Activated T-cell treated with anti-CD3 and anti-CD28 coated beads for 24 hours (primary cell): Measurements from ENCODE around the gene RPL13A.
"Not testable (repeated sequence)": the region's sequence is repeated elsewhere in the genome, so short reads cannot be mapped to it uniquely, and the experiment has no call there.

Source experiments
- DNase-seq: peaks from one replicate; pipeline ENCODE4 v3.0.0-alpha.2; 2020; ENCODE audit warnings: low read depth

Gene RPL13A

GRCh38 chr19:49487277-49488045 is at the start of gene RPL13A:
TSS of gene RPL13A (plus strand) at chr19:49487608. CDS start at chr19:49487630, 22 bp downstream.
- peak; percentile 100 for DNase-seq

GRCh38 chr19:49438261-49438660 is 49.1 kb upstream of the RPL13A start:
- no peak for DNase-seq

- DNase-seq, result no peak
Measured at GRCh38 chr19:49439836-49440235, 47.6 kb upstream of the RPL13A start.

- no peak for DNase-seq
Measured at GRCh38 chr19:49440439-49441209, 46.8 kb upstream of the RPL13A start.

- no peak for DNase-seq
Measured at GRCh38 chr19:49441210-49441959, 46.0 kb upstream of the RPL13A start, which contains the start of gene SLC17A7. TSS of gene SLC17A7 (minus strand) at chr19:49441527. CDS start at chr19:49441379, 148 bp downstream.

- no peak for DNase-seq
Measured at GRCh38 chr19:49441960-49442350, 45.5 kb upstream of the RPL13A start.

GRCh38 chr19:49442354-49442753 is 45.1 kb upstream of the RPL13A start:
- no peak for DNase-seq

- no peak for DNase-seq
Measured at GRCh38 chr19:49442771-49443365, 44.5 kb upstream of the RPL13A start.

- peak; percentile 88 for DNase-seq
Measured at GRCh38 chr19:49443366-49444099, 43.9 kb upstream of the RPL13A start.

- DNase-seq, result not testable (repeated sequence)
Measured at GRCh38 chr19:49444100-49444700, 43.2 kb upstream of the RPL13A start.

- DNase-seq, result no peak
Measured at GRCh38 chr19:49445997-49446396, 41.4 kb upstream of the RPL13A start.

GRCh38 chr19:49447485-49448431 is 39.6 kb upstream of the RPL13A start:
- no peak for DNase-seq

- no peak for DNase-seq
Measured at GRCh38 chr19:49448432-49448786, 39.0 kb upstream of the RPL13A start.

- DNase-seq, result no peak
Measured at GRCh38 chr19:49450405-49450804, 37.0 kb upstream of the RPL13A start.

- peak; percentile 94 for DNase-seq
Measured at GRCh38 chr19:49451430-49452181, 35.8 kb upstream of the RPL13A start, which contains the start of gene PIH1D1. TSS of gene PIH1D1 (minus strand) at chr19:49451814. CDS start at chr19:49451574, 240 bp downstream.

GRCh38 chr19:49453013-49453756 is 34.2 kb upstream of the RPL13A start, which contains the start of gene ALDH16A1:
TSS of gene ALDH16A1 (plus strand) at chr19:49453225. CDS start at chr19:49453332, 107 bp downstream.
- DNase-seq, result peak; percentile 96

GRCh38 chr19:49453757-49454240 is 33.6 kb upstream of the RPL13A start:
- DNase-seq, result no peak

- no peak for DNase-seq
Measured at GRCh38 chr19:49455773-49456172, 31.6 kb upstream of the RPL13A start.
